Activated naive CD8-positive, alpha-beta T cell treated with anti-CD3 and anti-CD28 coated beads for 36 hours (primary cell): ENCODE results near the gene TEAD4. TPM values are rescaled to one million over a fixed set of nuclear protein-coding genes. Genes with fewer than 3 reads are reported as not detected.

Experiments used
- DNase-seq: peaks from one replicate; pipeline ENCODE4 v3.0.0; 2021
- H3K27ac Mint-ChIP-seq: one replicate; pipeline ENCODE4 v1.8.0; 2022; ENCODE audit warnings: mild to moderate bottlenecking, moderate library complexity, mixed read lengths
- H3K27me3 Mint-ChIP-seq: one replicate; pipeline ENCODE4 v1.8.0; 2022; ENCODE audit warnings: mild to moderate bottlenecking, mixed read lengths
- H3K36me3 Mint-ChIP-seq: one replicate; pipeline ENCODE4 v1.8.0; 2021; ENCODE audit warnings: mild to moderate bottlenecking, mixed read lengths
- H3K4me1 Mint-ChIP-seq: one replicate; pipeline ENCODE4 v1.8.0; 2021; ENCODE audit warnings: mixed read lengths
- H3K4me3 Mint-ChIP-seq: one replicate; pipeline ENCODE4 v1.8.0; 2022; ENCODE audit warnings: mild to moderate bottlenecking, moderate library complexity, mixed read lengths
- H3K9me3 Mint-ChIP-seq: one replicate; pipeline ENCODE4 v1.8.0; 2022; ENCODE audit warnings: mixed read lengths
- total RNA-seq, 2 experiments: library from RNA; stranded (reverse); gene quantifications; one replicate each; pipeline ENCODE4 v1.2.3, GENCODE V29; 2021

TEAD4 gene
- 1 to 10 TPM; 3.4 to 3.7 TPM for total RNA-seq

DNA sequence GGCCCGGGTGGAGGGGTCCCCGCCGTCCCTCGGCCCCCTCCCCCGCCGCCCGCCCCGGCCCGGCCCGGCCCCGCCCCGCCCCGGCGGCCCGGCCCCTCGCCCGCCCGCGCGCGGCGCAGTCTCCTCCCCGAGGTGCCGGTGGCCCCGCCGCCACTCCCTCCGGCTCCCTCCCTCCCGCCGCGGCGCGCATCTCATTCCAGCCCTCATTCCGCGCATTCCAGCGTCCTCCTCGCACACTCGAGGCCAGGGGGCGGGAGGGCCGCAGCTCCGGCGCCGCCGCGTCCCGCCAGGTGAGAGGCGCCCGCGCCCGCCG is at the start of gene TEAD4:
Gene TEAD4 (plus strand): TSS at position 206 of the 313 bp plus-strand sequence.
- Mint-ChIP-seq H3K36me3 (no peaks in the 10 kb centered on the region), H3K27ac (peak within 1 kb of the TSS; percentile 56), H3K27me3 (peaks cover 71% of the 10 kb centered on the region), H3K4me1 (peaks cover 10% of the 10 kb centered on the region), H3K4me3 (peak within 1 kb of the TSS; percentile 76), H3K9me3 (no peaks in the 10 kb centered on the region)
- peak; percentile 22 for DNase-seq

DNA sequence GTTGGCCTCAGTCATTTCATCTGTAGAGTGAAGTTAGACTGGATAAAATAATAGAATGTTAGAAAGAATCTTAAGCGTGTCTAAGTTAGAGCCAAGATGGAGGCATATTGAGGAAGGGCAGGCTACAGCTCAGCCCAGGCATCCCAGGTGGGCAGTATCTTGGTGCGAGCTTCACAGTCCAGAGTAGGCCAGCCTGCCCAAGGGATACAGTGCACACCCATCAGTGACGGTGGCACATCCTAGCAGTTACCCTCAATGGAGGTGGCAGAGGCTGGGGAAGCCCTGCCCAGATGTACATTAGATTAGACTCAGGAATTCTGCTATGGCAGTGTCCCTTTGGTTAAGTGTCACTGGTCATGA is 47.0 kb upstream of the TEAD4 start:
- no peaks in the 10 kb centered on the region for H3K4me1 Mint-ChIP-seq
- H3K36me3 Mint-ChIP-seq, result peaks cover 2% of the 10 kb centered on the region
- no peak overlapping the region for H3K4me3 Mint-ChIP-seq
- DNase-seq, result no peak
- H3K27me3 Mint-ChIP-seq, result no peaks in the 10 kb centered on the region
- no peaks in the 10 kb centered on the region for H3K9me3 Mint-ChIP-seq
- H3K27ac Mint-ChIP-seq, result no peak overlapping the region

DNA sequence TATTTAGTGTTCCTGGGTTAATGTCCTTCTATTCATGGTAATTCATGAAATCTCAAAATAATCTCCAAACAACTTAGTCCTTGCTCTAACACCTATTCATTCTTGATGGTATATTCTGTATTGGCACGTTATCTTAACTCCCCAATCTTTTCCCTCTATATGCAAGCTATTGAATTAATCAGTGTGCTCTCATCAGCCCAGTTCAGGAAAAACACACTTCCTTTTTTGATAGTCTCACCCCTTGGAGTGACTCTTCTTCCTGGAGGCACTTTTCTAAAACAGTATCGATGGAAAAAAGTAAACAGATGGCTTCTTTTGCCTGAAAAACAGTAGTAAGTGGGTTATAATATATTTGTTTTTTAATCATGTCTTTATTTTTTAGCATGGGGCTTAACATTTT is 39.9 kb upstream of the TEAD4 start:
- H3K36me3 Mint-ChIP-seq, result no peaks in the 10 kb centered on the region
- no peaks in the 10 kb centered on the region for H3K9me3 Mint-ChIP-seq
- H3K27me3 Mint-ChIP-seq, result no peaks in the 10 kb centered on the region
- DNase-seq, result no peak
- H3K4me3 Mint-ChIP-seq, result no peak overlapping the region
- H3K4me1 Mint-ChIP-seq, result peaks cover 2% of the 10 kb centered on the region
- H3K27ac Mint-ChIP-seq, result no peak overlapping the region

DNA sequence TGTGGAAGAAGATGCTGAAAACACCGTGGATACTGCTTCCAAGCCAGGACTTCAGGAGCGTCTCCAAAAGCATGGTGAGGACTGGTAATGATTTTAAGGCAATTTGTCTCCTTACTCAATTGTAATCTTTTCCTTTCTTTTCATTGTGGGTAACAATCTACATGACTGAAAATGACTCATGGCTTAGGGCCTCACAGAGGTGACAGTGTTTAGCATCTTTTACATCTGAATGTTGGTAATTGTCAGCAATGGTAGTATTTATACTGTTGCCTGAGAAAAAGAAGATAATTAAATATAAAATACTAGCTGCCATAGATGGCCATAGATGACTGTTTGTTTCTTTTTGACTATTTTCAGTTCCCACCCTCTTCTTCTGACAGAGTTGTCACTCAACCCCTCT is 36.9 kb upstream of the TEAD4 start:
- Mint-ChIP-seq H3K9me3 (no peaks in the 10 kb centered on the region), H3K27ac (no peak overlapping the region), H3K4me3 (no peak overlapping the region), H3K27me3 (no peaks in the 10 kb centered on the region), H3K36me3 (peaks cover 1% of the 10 kb centered on the region), H3K4me1 (peaks cover 4% of the 10 kb centered on the region)
- DNase-seq, result no peak

DNA sequence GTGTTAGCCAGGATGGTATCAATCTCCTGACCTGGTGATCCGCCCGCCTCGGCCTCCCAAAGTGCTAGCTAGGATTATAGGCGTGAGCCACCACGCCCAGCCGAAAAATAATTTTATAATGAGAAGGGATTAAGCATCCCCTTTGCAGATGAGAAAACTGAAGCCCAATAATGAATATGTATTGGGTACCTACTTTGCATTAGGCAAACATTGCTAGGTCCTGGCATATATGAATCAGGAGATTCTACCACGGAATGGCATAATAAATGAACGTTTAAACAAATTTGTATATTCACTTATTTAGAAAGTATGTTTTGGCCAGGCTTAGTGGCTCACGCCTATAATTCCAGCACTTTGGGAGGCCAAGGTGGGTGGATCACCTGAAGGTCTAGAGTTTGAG is 36.1 kb upstream of the TEAD4 start:
- DNase-seq, result no peak
- no peak overlapping the region for H3K4me3 Mint-ChIP-seq
- no peaks in the 10 kb centered on the region for H3K9me3 Mint-ChIP-seq
- H3K27ac Mint-ChIP-seq, result no peak overlapping the region
- H3K4me1 Mint-ChIP-seq, result peaks cover 4% of the 10 kb centered on the region
- H3K36me3 Mint-ChIP-seq, result peaks cover 3% of the 10 kb centered on the region
- no peaks in the 10 kb centered on the region for H3K27me3 Mint-ChIP-seq

DNA sequence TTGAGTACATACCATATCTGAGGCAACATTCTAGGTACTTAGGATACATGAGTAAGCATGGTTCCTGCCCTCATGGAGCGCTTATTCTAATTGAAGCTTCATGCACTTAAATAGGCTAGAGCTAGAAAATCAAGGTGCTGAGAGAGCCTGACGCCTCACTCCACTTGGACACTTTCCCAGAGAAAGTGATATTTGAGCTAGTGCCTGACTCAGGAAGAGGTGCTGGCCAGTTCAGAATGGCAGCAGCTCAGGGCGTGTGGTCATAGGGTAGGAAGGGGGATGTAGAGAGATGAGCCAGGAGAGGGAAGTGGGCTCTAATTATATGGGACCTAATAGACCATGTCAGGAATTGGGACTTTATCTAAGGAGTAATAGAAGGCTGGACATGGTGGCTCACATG is 35.2 kb upstream of the TEAD4 start:
- no peak for DNase-seq
- H3K36me3 Mint-ChIP-seq, result peaks cover 3% of the 10 kb centered on the region
- no peak overlapping the region for H3K4me3 Mint-ChIP-seq
- no peak overlapping the region for H3K27ac Mint-ChIP-seq
- no peaks in the 10 kb centered on the region for H3K9me3 Mint-ChIP-seq
- H3K4me1 Mint-ChIP-seq, result peaks cover 4% of the 10 kb centered on the region
- no peaks in the 10 kb centered on the region for H3K27me3 Mint-ChIP-seq

DNA sequence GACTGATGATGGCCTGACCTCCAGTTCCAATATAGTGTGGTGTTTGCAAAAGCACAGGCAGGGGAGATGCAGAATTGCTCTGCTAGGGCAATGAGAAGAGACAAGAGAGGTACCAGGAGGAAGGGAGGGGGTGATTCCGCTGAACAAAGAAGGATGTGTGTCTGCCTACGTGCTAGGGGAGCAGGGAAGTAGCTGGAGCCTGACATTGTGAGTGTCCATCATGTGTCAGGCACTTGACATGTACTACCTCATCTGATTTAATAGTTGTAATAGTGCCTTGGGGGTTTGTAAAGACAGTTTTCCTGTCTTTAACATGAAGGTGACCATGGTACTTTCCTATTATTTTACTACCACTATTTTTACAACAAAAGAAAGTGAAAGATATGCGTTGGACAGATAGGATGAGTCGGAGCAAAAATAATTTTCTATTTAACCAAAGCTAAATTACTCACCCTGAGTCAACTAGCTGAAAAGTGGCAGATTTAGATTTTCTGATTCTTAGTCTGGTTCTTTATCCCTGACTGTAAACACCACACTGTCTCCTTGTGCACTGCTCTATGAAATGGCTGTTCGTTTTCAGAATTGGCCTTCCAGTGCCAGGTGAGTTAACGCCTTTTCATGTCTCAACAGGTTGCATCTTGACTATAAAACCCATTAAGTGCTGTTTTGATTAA is 33.7 kb upstream of the TEAD4 start:
- no peaks in the 10 kb centered on the region for H3K9me3 Mint-ChIP-seq

DNA sequence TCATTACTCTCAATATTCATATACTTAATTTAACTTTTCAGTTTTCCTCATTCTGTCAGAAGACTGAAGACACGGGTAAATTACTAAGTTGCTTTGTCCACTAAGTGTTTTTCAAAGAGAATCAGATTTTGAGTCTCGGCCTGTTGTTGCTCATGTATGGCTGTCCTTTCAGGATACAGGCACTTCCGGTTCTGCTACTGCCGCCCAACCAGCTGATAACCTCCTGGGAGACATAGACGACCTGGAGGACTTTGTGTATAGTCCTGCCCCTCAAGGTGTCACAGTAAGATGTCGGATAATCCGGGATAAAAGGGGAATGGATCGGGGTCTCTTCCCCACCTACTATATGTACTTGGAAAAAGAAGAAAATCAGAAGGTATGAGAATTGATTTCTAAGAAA is 28.3 kb upstream of the TEAD4 start:
- no peaks in the 10 kb centered on the region for H3K9me3 Mint-ChIP-seq

More for the DNA sequence above, 33.7 kb upstream of the TEAD4 start:
- Mint-ChIP-seq H3K4me1 (peaks cover 4% of the 10 kb centered on the region), H3K27me3 (no peaks in the 10 kb centered on the region), H3K27ac (no peak overlapping the region), H3K36me3 (peaks cover 3% of the 10 kb centered on the region), H3K4me3 (no peak overlapping the region)
- no peak for DNase-seq

DNA sequence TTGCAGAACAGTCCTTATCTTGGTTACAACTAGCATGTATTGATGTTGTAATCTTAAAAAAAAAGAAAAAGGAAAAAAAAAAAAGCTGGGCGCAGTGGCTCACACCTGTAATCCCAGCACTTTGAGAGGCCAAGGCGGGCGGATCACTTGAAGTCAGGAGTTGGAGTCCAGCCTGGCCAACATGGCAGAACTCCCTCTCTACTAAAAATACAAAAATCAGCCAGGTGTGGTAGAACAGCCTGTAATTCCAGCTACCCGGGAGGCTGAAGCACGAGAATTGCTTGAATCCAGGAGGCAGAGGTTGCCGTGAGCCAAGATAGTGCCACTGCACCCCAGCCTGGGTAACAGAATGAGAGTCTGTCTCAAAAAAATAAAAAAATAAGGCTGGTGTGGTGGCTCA is 25.6 kb upstream of the TEAD4 start:
- Mint-ChIP-seq H3K9me3 (no peaks in the 10 kb centered on the region), H3K27ac (no peak overlapping the region), H3K36me3 (peaks cover 18% of the 10 kb centered on the region)

More for the DNA sequence above, 28.3 kb upstream of the TEAD4 start:
- Mint-ChIP-seq H3K27ac (no peak overlapping the region), H3K4me3 (no peak overlapping the region), H3K4me1 (no peaks in the 10 kb centered on the region), H3K36me3 (peaks cover 14% of the 10 kb centered on the region), H3K27me3 (no peaks in the 10 kb centered on the region)
- no peak for DNase-seq

DNA sequence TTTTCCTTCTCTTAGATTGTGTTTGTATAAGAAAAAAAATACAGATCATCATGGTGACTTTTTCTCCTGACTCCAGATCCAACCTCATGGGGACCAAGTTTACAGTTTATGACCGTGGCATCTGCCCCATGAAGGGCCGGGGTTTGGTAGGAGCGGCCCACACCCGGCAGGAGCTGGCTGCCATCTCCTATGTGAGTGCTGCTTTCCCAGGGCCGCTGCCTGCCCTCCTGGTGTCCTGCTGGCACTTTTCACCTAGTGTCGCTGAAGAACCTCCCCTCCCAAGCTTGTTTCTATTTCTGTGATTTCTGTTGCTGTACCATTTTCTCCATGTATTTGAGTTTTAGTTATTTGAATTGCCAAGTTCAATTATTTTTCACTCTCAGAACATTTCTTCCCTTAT is 24.8 kb upstream of the TEAD4 start:
- no peak for DNase-seq
- H3K4me1 Mint-ChIP-seq, result no peaks in the 10 kb centered on the region
- H3K36me3 Mint-ChIP-seq, result peaks cover 18% of the 10 kb centered on the region
- no peak overlapping the region for H3K27ac Mint-ChIP-seq
- H3K4me3 Mint-ChIP-seq, result no peak overlapping the region
- no peaks in the 10 kb centered on the region for H3K9me3 Mint-ChIP-seq
- no peaks in the 10 kb centered on the region for H3K27me3 Mint-ChIP-seq

More for the DNA sequence above, 25.6 kb upstream of the TEAD4 start:
- DNase-seq, result no peak
- Mint-ChIP-seq H3K27me3 (no peaks in the 10 kb centered on the region), H3K4me3 (no peak overlapping the region), H3K4me1 (no peaks in the 10 kb centered on the region)

DNA sequence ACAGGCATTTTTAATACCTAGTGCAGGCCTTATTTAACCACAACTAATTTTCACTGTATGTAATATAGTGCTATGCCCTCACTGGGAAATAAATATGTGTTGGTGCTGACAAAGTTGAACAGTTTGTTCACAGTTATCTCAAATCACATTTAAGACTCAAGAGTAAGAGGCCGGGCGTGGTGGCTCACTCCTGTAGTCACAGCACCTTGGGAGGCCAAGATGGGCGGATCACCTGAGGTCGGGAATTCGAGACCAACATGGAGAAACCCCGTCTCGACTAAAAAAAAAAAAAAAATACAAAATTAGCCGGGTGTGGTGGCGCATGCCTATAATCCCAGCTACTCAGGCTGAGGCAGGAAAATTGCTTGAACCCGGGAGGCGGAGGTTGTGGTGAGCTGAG is 22.9 kb upstream of the TEAD4 start:
- Mint-ChIP-seq H3K9me3 (no peaks in the 10 kb centered on the region), H3K4me1 (no peaks in the 10 kb centered on the region), H3K27me3 (no peaks in the 10 kb centered on the region), H3K27ac (no peak overlapping the region), H3K36me3 (peaks cover 16% of the 10 kb centered on the region), H3K4me3 (no peak overlapping the region)
- DNase-seq, result no peak

DNA sequence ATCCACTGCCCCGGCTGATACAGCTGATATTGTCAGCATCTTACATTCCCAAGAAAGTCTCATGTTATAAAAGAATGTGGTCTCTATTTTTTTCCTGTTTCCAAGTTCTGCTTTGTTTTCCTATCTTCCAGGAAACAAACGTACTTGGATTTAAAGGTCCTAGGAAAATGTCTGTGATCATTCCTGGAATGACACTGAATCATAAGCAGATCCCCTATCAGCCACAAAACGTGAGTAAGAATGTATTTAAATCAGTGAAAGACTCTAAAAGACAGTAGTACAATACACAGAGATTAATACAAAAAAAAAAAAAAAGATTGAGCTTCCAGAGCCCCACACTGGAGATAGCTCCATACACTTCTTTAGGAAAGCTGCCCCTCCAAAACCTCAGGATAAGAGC is 21.7 kb upstream of the TEAD4 start:
- no peaks in the 10 kb centered on the region for H3K4me1 Mint-ChIP-seq
- H3K27ac Mint-ChIP-seq, result no peak overlapping the region
- no peak for DNase-seq
- H3K4me3 Mint-ChIP-seq, result no peak overlapping the region
- H3K27me3 Mint-ChIP-seq, result no peaks in the 10 kb centered on the region
- H3K9me3 Mint-ChIP-seq, result no peaks in the 10 kb centered on the region
- H3K36me3 Mint-ChIP-seq, result peaks cover 15% of the 10 kb centered on the region

DNA sequence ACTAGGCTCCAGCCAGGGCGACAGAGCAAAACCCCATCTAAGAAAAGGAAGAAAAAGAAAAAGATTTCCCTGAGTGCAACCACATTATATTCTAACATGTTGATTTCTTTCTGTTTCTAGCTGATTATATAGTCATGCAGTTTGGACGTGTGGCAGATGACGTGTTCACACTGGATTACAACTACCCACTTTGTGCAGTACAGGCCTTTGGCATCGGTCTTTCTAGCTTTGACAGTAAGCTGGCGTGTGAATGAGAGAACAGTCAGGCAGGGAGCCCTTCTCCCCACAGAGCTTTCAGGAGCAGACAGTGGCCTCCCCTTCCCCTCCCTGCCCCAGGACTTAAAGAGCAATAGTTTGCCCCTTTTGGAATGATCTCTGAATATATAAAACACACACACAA is 20.0 kb upstream of the TEAD4 start:
- Mint-ChIP-seq H3K27me3 (no peaks in the 10 kb centered on the region), H3K36me3 (peaks cover 12% of the 10 kb centered on the region), H3K9me3 (no peaks in the 10 kb centered on the region), H3K4me3 (no peak overlapping the region), H3K4me1 (no peaks in the 10 kb centered on the region), H3K27ac (no peak overlapping the region)
- DNase-seq, result no peak

DNA sequence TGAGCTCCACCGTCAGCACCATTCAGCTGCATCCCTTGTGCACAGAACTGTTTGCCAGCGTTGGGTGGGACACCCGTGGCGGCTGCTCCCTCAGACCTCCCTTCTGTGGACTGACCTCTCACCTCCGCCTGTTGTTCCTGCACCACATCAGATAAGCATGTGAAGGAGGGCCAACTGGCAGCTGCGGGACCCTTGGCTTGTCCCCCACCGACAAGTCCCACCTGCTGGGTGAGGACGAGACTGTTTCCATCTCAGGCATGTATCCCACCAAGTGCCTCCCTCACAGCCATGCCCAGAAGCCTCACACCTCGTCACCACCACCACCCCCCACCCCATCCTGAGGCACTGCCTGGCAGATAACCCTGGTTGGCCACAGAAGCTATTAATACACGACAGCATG is 18.6 kb upstream of the TEAD4 start:
- peaks cover 3% of the 10 kb centered on the region for H3K4me1 Mint-ChIP-seq
- no peak overlapping the region for H3K27ac Mint-ChIP-seq
- H3K36me3 Mint-ChIP-seq, result peaks cover 9% of the 10 kb centered on the region
- no peak for DNase-seq
- no peak overlapping the region for H3K4me3 Mint-ChIP-seq
- no peaks in the 10 kb centered on the region for H3K27me3 Mint-ChIP-seq
- H3K9me3 Mint-ChIP-seq, result no peaks in the 10 kb centered on the region

DNA sequence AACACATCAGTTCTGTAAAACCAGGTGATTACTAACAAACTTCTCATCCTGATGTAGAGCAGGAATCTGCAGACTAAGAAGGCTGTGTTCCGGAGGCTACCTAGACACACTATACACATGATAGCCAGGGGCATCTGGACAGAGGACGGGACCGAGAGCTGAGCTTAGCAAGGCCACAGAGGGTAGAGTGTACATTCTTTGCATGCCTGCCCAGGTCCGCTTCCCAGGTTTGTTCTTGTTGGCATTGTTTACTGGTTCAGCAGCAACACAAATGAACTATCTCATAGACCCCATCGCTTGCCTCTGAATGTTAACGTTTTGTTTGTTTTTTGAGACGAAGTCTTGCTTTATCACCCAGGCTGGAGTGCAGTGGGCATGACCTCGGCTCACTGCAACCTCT is 17.7 kb upstream of the TEAD4 start:
- no peak overlapping the region for H3K27ac Mint-ChIP-seq

DNA sequence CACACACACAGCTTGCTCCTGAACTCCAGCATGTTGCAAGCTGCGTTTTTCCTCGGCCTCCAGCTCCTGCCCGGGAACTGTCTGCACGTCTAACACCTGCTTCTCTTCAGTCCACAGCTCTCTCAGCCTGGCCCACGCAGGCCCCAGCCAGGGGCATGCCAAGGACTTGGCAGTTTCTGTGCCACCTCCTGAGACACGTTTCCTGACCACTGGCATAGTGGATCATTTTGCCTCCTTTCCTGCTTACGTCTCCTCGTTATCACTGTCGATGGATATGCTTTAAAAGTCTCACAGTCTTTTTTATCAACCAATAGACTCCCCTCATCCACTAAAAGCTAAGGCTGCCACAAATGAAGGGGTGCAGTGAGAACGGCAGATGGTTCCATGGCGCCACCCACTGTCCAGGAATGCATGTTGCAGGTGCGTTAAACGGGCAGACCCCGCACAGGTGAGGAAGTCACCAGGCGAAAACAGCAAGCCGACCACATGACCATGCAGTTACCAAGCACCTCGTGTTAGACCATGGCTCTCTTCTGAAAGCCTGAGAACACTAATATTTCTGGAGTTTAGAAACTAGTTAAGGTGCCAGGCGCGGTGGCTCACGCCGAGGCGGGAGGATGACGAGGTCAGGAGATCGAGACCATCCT is 14.7 kb upstream of the TEAD4 start:
- peaks cover 3% of the 10 kb centered on the region for H3K36me3 Mint-ChIP-seq
- H3K9me3 Mint-ChIP-seq, result no peaks in the 10 kb centered on the region
- H3K4me3 Mint-ChIP-seq, result no peak overlapping the region
- H3K27me3 Mint-ChIP-seq, result peaks cover 4% of the 10 kb centered on the region
- no peak overlapping the region for H3K27ac Mint-ChIP-seq
- H3K4me1 Mint-ChIP-seq, result peaks cover 3% of the 10 kb centered on the region
- DNase-seq, result peak; percentile 59

More for the DNA sequence above, 17.7 kb upstream of the TEAD4 start:
- Mint-ChIP-seq H3K4me1 (peaks cover 3% of the 10 kb centered on the region), H3K27me3 (no peaks in the 10 kb centered on the region), H3K4me3 (no peak overlapping the region), H3K9me3 (no peaks in the 10 kb centered on the region), H3K36me3 (peaks cover 9% of the 10 kb centered on the region)
- DNase-seq, result no peak
